GM12865 (cell line): ENCODE results near the gene CD164.
"Not testable (repeated sequence)": the region's sequence is repeated elsewhere in the genome, so short reads cannot be mapped to it uniquely, and the experiment has no call there.

Source experiments
- DNase-seq: peaks from one replicate; pipeline ENCODE4 v3.0.0; 2010; ENCODE audit warnings: low read depth
- H3K4me3 ChIP-seq: 2 replicates; pipeline ENCODE4 v1.5.1; 2011; ENCODE audit warnings: mild to moderate bottlenecking, low read depth, low read length, control low read depth
- TF ChIP-seq, protein P1 (sequence below): IDR thresholded peaks from 2 replicates; pipeline ENCODE4 v1.5.1; 2011; ENCODE audit warnings: low read length, control low read depth, low read depth, inconsistent platforms; ENCODE audit not compliant: insufficient read depth; ENCODE audit errors: missing control alignments

CD164 gene

DNA sequence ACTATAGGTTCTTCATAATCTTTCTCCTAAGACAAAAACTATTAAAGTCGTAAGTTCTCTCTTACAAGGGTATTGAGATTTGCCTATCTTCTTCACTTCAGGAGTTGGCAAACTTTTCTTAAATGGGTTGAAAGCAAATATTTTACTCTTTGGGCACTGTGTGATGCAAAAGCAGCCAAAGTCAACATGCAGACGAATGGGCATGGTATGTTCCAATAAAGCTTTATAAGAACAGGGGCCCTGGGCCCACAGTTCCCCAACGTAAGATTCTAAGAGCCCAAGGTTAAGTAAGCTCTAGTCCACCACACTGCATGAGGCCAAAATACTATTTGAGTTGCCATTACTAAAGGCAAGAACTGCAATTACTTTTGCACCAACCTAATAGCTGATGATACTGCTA is 11.5 kb downstream of the CD164 start:
- no peak for DNase-seq
- H3K4me3 ChIP-seq: no peak overlapping the region
- TF ChIP-seq, protein P1, sequence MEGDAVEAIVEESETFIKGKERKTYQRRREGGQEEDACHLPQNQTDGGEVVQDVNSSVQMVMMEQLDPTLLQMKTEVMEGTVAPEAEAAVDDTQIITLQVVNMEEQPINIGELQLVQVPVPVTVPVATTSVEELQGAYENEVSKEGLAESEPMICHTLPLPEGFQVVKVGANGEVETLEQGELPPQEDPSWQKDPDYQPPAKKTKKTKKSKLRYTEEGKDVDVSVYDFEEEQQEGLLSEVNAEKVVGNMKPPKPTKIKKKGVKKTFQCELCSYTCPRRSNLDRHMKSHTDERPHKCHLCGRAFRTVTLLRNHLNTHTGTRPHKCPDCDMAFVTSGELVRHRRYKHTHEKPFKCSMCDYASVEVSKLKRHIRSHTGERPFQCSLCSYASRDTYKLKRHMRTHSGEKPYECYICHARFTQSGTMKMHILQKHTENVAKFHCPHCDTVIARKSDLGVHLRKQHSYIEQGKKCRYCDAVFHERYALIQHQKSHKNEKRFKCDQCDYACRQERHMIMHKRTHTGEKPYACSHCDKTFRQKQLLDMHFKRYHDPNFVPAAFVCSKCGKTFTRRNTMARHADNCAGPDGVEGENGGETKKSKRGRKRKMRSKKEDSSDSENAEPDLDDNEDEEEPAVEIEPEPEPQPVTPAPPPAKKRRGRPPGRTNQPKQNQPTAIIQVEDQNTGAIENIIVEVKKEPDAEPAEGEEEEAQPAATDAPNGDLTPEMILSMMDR: no peak

GRCh38 chr6:109370336-109370735 is 11.9 kb downstream of the CD164 start:
- no peak overlapping the region for H3K4me3 ChIP-seq
- DNase-seq: no peak
- TF ChIP-seq, protein P1: no peak

DNA sequence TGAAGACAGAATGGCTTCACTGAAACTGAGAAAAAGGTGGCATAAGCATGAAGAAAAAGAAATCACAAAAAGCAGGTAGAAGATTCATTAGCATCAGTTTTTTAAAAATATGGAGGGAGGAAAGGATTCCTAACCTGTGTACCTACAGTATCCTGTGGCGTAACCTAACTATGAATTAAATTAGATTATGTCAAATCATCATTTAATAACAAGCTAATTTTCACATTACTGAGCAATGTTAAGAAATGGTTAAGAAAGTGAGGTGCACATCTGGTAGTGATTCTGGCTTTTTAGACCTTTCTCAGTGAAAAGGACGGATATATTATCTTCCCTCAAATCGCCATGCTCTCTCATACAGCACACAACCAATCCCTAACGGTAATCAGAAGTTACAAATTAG is 12.5 kb downstream of the CD164 start:
- H3K4me3 ChIP-seq: no peak overlapping the region
- TF ChIP-seq, protein P1: no peak
- DNase-seq: no peak

- not testable (repeated sequence) for DNase-seq
These were observed 17.7 kb downstream of the CD164 start for GRCh38 chr6:109364382-109365078.

GRCh38 chr6:109363753-109364152 is 18.5 kb downstream of the CD164 start:
- DNase-seq: no peak
- TF ChIP-seq, protein P1: no peak
- H3K4me3 ChIP-seq: no peak overlapping the region

More at GRCh38 chr6:109364382-109365078, 17.7 kb downstream of the CD164 start:
- not testable (repeated sequence) for H3K4me3 ChIP-seq

GRCh38 chr6:109362102-109362884 is 20.0 kb downstream of the CD164 start:
- TF ChIP-seq, protein P1: no peak
- DNase-seq: no peak
- no peak overlapping the region for H3K4me3 ChIP-seq

- TF ChIP-seq, protein P1: no peak
- no peak overlapping the region for H3K4me3 ChIP-seq
- no peak for DNase-seq
These were observed 21.5 kb downstream of the CD164 start for GRCh38 chr6:109360791-109361190.
